B cell (primary cell): ENCODE results near the gene WDR38.

Experiments used
- EZH2 ChIP-seq: IDR thresholded peaks from 2 replicates; pipeline ENCODE4 v1.6.1; 2012; ENCODE audit warnings: borderline replicate concordance, low read depth, mild to moderate bottlenecking, moderate library complexity, low read length; ENCODE audit not compliant: insufficient read depth, poor library complexity, severe bottlenecking
- TF ChIP-seq, protein P1 (sequence below): fragments of 200-600 bp; IDR thresholded peaks from one replicate; pipeline ENCODE4 v1.8.0; 2022; ENCODE audit warnings: antibody characterized with exemption, mild to moderate bottlenecking

- no peak for TF ChIP-seq EZH2
- TF ChIP-seq, protein P1, sequence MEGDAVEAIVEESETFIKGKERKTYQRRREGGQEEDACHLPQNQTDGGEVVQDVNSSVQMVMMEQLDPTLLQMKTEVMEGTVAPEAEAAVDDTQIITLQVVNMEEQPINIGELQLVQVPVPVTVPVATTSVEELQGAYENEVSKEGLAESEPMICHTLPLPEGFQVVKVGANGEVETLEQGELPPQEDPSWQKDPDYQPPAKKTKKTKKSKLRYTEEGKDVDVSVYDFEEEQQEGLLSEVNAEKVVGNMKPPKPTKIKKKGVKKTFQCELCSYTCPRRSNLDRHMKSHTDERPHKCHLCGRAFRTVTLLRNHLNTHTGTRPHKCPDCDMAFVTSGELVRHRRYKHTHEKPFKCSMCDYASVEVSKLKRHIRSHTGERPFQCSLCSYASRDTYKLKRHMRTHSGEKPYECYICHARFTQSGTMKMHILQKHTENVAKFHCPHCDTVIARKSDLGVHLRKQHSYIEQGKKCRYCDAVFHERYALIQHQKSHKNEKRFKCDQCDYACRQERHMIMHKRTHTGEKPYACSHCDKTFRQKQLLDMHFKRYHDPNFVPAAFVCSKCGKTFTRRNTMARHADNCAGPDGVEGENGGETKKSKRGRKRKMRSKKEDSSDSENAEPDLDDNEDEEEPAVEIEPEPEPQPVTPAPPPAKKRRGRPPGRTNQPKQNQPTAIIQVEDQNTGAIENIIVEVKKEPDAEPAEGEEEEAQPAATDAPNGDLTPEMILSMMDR, result no peak
Measured at GRCh38 chr9:124855566-124855943, 2.3 kb downstream of the WDR38 start.
